Measurements from ENCODE around the gene CCDC174. TPM values are rescaled to one million over a fixed set of nuclear protein-coding genes. Genes with fewer than 3 reads are reported as not detected.

The CCDC174 gene
- total and polyA plus RNA-seq, 2 experiments from 2014 or later: 8.4 to 22.1 TPM

- Histone ChIP-seq H3K4me1 (ENCODE audit: insufficient read depth) (peaks cover 16% of the 10 kb centered on the region), H3K27ac (no peak overlapping the region), H3K79me2 (ENCODE audit: insufficient read depth) (peaks cover 34% of the 10 kb centered on the region), H2AFZ (no peak overlapping the region), H3K9ac (no peak overlapping the region), H3K36me3 (ENCODE audit: low read depth) (peaks cover 65% of the 10 kb centered on the region), H3K4me2 (ENCODE audit: unreplicated experiment) (no peak overlapping the region), H3K9me3 (ENCODE audit: low read depth) (no peaks in the 10 kb centered on the region), H3K4me3 (no peak overlapping the region), H3K27me3 (replicated peaks; ENCODE audit: insufficient read depth) (no peaks in the 10 kb centered on the region), H4K20me1 (ENCODE audit: insufficient read depth) (no peaks in the 10 kb centered on the region), H3K9me2 (ENCODE audit: insufficient read depth) (no peaks in the 10 kb centered on the region), H3F3A (ENCODE audit: insufficient read depth) (no peaks in the 10 kb centered on the region)
- 94 to 100% methylated on average over 2 of the region's 2 CpGs for WGBS, 2 experiments (ENCODE audit: low coverage in 1 of 2, low lambda C conversion rate in 2 of 2, missing lambda C conversion rate in 2 of 2)
- TF ChIP-seq EZH2phosphoT487 (IDR thresholded peaks at IDR 0.05; ENCODE audit: insufficient read depth, low read depth) (no peak), EZH2 (IDR thresholded peaks at IDR 0.05; ENCODE audit: insufficient read depth, poor library complexity, severe bottlenecking) (no peak)
- no peak for DNase-seq
- in situ Hi-C loops (cut with MboI): no loop called here
Observed at GRCh38 chr3:14657579-14657978, 6.0 kb downstream of the CCDC174 start.

DNA sequence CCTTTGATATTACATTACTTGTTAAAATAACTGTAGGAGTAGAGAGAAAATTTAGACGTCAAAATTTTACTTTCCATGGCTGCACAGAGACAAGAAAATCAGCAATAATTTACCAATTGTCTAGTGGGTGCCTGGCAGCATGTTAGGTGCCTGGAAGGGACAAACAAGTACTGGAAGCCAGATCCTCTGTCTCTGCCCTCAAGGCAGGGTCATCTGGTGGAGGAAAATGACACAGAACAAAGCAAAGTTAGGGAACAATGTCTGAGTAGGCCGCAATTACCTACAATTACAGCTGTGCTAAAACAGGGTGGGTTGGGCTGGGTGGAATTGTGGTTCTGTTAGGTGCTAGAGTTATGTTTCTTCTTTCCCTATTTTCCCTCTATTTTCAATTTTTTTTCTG is 7.4 kb downstream of the CCDC174 start:
- no peak overlapping the region for H2AFZ ChIP-seq
- TF ChIP-seq EZH2 (IDR thresholded peaks at IDR 0.05; ENCODE audit: insufficient read depth, poor library complexity, severe bottlenecking): no peak
- TF ChIP-seq EZH2phosphoT487 (IDR thresholded peaks at IDR 0.05; ENCODE audit: insufficient read depth, low read depth): no peak
- in situ Hi-C loops (cut with MboI): no loop called here
- no peak overlapping the region for H3K27ac ChIP-seq
- no peak overlapping the region for H3K4me2 ChIP-seq (ENCODE audit: unreplicated experiment)
- peaks cover 20% of the 10 kb centered on the region for H3K79me2 ChIP-seq (ENCODE audit: insufficient read depth)
- WGBS, 2 experiments (ENCODE audit: low coverage in 1 of 2, low lambda C conversion rate in 2 of 2, missing lambda C conversion rate in 2 of 2): 98 to 100% methylated on average over 2 of the region's 2 CpGs
- DNase-seq: no peak
- peaks cover 66% of the 10 kb centered on the region for H3K36me3 ChIP-seq (ENCODE audit: low read depth)
- no peak overlapping the region for H3K9ac ChIP-seq
- no peaks in the 10 kb centered on the region for H3K9me2 ChIP-seq (ENCODE audit: insufficient read depth)
- H3K4me1 ChIP-seq (ENCODE audit: insufficient read depth): peaks cover 2% of the 10 kb centered on the region
- H3K4me3 ChIP-seq: no peak overlapping the region
- H4K20me1 ChIP-seq (ENCODE audit: insufficient read depth): no peaks in the 10 kb centered on the region
- H3F3A ChIP-seq (ENCODE audit: insufficient read depth): no peaks in the 10 kb centered on the region
- no peaks in the 10 kb centered on the region for H3K9me3 ChIP-seq (ENCODE audit: low read depth)
- no peaks in the 10 kb centered on the region for H3K27me3 ChIP-seq (replicated peaks; ENCODE audit: insufficient read depth)

DNA sequence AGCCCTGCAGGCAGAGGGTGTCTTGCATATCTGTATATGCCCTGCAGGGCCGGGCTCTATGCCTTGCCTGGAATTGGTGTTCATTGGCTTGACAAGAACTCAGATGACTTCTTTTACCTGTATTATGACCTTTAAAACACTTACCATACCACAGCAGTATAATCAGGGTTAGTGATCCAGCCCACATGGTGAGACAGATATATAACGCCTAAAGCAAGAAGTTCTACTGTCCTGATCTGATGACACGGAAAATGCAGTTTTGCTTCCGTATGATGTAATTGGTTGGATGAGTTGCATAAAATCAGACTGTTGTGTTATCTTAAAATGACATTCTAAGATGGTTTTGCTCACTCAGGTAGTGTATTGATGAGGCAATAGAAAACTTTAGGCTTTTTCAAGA is 9.4 kb downstream of the CCDC174 start:
- H3K79me2 ChIP-seq (ENCODE audit: insufficient read depth): peaks cover 14% of the 10 kb centered on the region; the same call in 1 of the 2 replicates
- H3K4me3 ChIP-seq: no peak overlapping the region
- no peaks in the 10 kb centered on the region for H3K9me2 ChIP-seq (ENCODE audit: insufficient read depth)
- peaks cover 65% of the 10 kb centered on the region for H3K36me3 ChIP-seq (ENCODE audit: low read depth)
- H3K9me3 ChIP-seq (ENCODE audit: low read depth): no peaks in the 10 kb centered on the region
- TF ChIP-seq EZH2phosphoT487 (IDR thresholded peaks at IDR 0.05; ENCODE audit: insufficient read depth, low read depth) (no peak), EZH2 (IDR thresholded peaks at IDR 0.05; ENCODE audit: insufficient read depth, poor library complexity, severe bottlenecking) (no peak)
- no peak overlapping the region for H3K4me2 ChIP-seq (ENCODE audit: unreplicated experiment)
- no peak overlapping the region for H2AFZ ChIP-seq
- no peak overlapping the region for H3K27ac ChIP-seq
- no peak overlapping the region for H3K9ac ChIP-seq
- H4K20me1 ChIP-seq (ENCODE audit: insufficient read depth): no peaks in the 10 kb centered on the region
- DNase-seq: no peak
- 64 to 71% methylated on average over 4 of the region's 4 CpGs for WGBS, 2 experiments (ENCODE audit: low coverage in 1 of 2, low lambda C conversion rate in 2 of 2, missing lambda C conversion rate in 2 of 2)
- H3K27me3 ChIP-seq (replicated peaks; ENCODE audit: insufficient read depth): no peaks in the 10 kb centered on the region
- in situ Hi-C loops (cut with MboI): no loop called here
- H3K4me1 ChIP-seq (ENCODE audit: insufficient read depth): no peaks in the 10 kb centered on the region
- H3F3A ChIP-seq (ENCODE audit: insufficient read depth): no peaks in the 10 kb centered on the region

DNA sequence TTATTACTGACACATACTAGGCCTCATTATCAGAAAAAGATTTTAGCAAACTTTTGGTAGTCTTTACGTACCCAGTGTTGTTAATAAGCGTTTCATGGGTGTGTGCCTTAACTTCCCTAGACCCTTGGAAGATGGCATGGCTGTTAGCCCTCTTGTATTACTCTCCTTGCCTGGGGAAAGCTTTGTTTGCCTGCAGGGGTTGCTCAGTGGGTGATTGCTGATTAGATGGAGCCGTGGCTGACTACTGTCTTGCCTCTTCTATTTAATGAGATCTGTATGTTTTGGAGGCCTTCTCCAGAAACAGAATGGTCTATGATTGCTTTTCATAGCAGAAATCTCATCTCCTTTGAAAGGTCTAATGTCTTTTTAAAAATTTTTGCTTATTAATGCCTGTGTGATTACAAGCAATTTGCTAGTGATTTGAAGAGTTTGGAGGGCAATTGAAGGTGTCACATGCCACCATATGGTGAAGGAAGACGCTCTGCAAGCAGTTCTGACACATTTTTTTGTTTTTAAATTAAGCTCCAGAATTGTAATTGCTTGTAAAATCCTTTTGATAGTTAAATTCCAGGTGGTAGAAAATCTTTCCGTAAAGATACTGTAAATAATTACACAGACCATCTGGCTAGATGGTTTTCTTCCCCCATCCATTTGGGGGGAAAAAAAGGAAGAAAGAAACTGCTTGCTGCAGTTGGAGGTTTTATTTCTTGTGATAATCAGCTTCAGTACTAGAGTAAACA is 12.0 kb downstream of the CCDC174 start:
- no peaks in the 10 kb centered on the region for H3K9me3 ChIP-seq (ENCODE audit: low read depth)
- WGBS, 2 experiments (ENCODE audit: low coverage in 1 of 2, low lambda C conversion rate in 2 of 2, missing lambda C conversion rate in 2 of 2): 83 to 85% methylated on average over 5 of the region's 5 CpGs
- no peak overlapping the region for H3K4me3 ChIP-seq
- no peaks in the 10 kb centered on the region for H3K27me3 ChIP-seq (replicated peaks; ENCODE audit: insufficient read depth)
- no peaks in the 10 kb centered on the region for H3K79me2 ChIP-seq (ENCODE audit: insufficient read depth)
- no peak overlapping the region for H3K27ac ChIP-seq
- H3K4me2 ChIP-seq (ENCODE audit: unreplicated experiment): no peak overlapping the region
- DNase-seq: no peak
- H4K20me1 ChIP-seq (ENCODE audit: insufficient read depth): no peaks in the 10 kb centered on the region
- peaks cover 69% of the 10 kb centered on the region for H3K36me3 ChIP-seq (ENCODE audit: low read depth)
- in situ Hi-C loops (cut with MboI): no loop called here
- H3K9ac ChIP-seq: no peak overlapping the region
- no peaks in the 10 kb centered on the region for H3K9me2 ChIP-seq (ENCODE audit: insufficient read depth)
- no peak for TF ChIP-seq EZH2phosphoT487 (IDR thresholded peaks at IDR 0.05; ENCODE audit: insufficient read depth, low read depth)
- no peak for TF ChIP-seq EZH2 (IDR thresholded peaks at IDR 0.05; ENCODE audit: insufficient read depth, poor library complexity, severe bottlenecking)
- H2AFZ ChIP-seq: no peak overlapping the region
- H3K4me1 ChIP-seq (ENCODE audit: insufficient read depth): no peaks in the 10 kb centered on the region
- H3F3A ChIP-seq (ENCODE audit: insufficient read depth): peaks cover 5% of the 10 kb centered on the region; the same call in 1 of the 2 replicates

Data from GM23248 (cell line).